Activated CD8-positive, alpha-beta memory T cell treated with anti-CD3 and anti-CD28 coated beads, Interleukin-2, amount 10 ng/mL, durations not matched to agents 7 days and 5 days (primary cell): ENCODE measurements around the gene MAST4. TPM values are rescaled to one million over a fixed set of nuclear protein-coding genes. Genes with fewer than 3 reads are reported as not detected.

Experiments used
- ATAC-seq: fragments of 150-1000 bp; cut with Tn5 transposase; one replicate; pipeline ENCODE4 v1.10.0; 2021; ENCODE audit warnings: moderate library complexity
- CTCF ChIA-PET: fragments of 350-600 bp; sonication (Branson Sonifier 250); formaldehyde crosslinking; loops from one replicate; lab custom pipeline; 2021; ENCODE audit warnings: antibody characterized with exemption; lab: Charles Lee
- DNase-seq: peaks from one replicate; pipeline ENCODE4 v3.0.0-alpha.2; 2020
- H3K27ac Mint-ChIP-seq: one replicate; pipeline ENCODE4 v1.8.0; 2021; ENCODE audit warnings: mild to moderate bottlenecking, mixed read lengths
- H3K27me3 Mint-ChIP-seq: one replicate; pipeline ENCODE4 v1.8.0; 2021; ENCODE audit warnings: mixed read lengths
- H3K36me3 Mint-ChIP-seq: one replicate; pipeline ENCODE4 v1.8.0; 2021; ENCODE audit warnings: mild to moderate bottlenecking, mixed read lengths
- H3K4me1 Mint-ChIP-seq: one replicate; pipeline ENCODE4 v1.8.0; 2021; ENCODE audit warnings: mixed read lengths
- H3K4me3 Mint-ChIP-seq: one replicate; pipeline ENCODE4 v1.8.0; 2021; ENCODE audit warnings: mild to moderate bottlenecking, moderate library complexity, mixed read lengths
- H3K9me3 Mint-ChIP-seq: one replicate; pipeline ENCODE4 v1.8.0; 2022; ENCODE audit warnings: low read depth, mixed read lengths
- total RNA-seq, 2 experiments: library from RNA; stranded (reverse); gene quantifications; one replicate each; pipeline ENCODE4 v1.2.3, GENCODE V29; 2021

MAST4 gene
- total RNA-seq, 2 experiments from 2014 or later: 21.6 to 25.2 TPM

DNA sequence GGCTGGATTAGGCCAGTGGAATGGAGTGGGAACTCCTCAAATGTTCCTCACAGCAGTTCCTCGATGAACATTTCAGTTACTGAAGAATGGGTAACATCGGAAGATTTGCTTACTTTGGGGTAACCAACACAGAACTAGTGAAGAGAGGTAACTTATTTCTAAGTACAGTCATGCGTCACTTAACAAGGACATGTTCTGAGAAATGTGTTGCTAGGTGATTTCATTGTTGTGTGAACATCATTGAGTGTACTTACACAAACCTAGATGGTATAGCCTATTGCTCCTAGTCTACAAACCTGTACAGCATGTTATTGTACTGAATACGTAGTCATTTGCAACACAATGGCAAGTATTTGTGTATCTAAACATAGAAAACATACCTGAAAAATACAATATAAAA is 228.3 kb downstream of the MAST4 start:
- CTCF ChIA-PET: interaction anchor here (0.9 to 1.4 kb wide), 3 partner anchors 9 to 50 kb away, joined by 3 to 5 read pairs (median 3); no protein-coding TSS in a partner anchor
- no peak for DNase-seq
- peak overlapping the region; percentile 56 for H3K27ac Mint-ChIP-seq
- H3K9me3 Mint-ChIP-seq: peaks cover 4% of the 10 kb centered on the region
- H3K36me3 Mint-ChIP-seq: peaks cover 20% of the 10 kb centered on the region
- H3K4me1 Mint-ChIP-seq: peaks cover 59% of the 10 kb centered on the region
- H3K27me3 Mint-ChIP-seq: peaks cover 3% of the 10 kb centered on the region
- ATAC-seq: no peak
- H3K4me3 Mint-ChIP-seq: no peak overlapping the region

DNA sequence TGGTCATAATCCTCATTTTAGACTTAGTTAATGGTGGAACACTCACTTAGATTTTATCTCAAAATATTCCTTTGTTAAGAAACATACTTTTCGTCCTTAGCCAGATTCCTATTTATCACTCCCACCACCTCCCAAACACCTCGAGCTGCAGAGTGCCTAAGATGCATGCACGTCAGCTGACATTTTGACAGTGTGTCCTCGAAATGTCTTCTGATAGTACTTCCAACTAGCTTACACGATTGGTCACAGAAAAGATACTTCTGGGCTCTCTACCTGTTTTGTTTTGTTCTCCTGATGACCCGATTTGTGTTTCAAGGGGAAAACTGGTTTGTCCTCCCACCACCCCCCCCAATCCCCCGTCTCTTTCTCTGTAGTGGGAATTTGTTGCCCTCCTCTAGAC is 230.1 kb downstream of the MAST4 start:
- H3K27ac Mint-ChIP-seq: no peak overlapping the region
- CTCF ChIA-PET: interaction anchor here (7.2 to 7.4 kb wide), 2 partner anchors 8 to 14 kb away, joined by 80 to 117 read pairs; no protein-coding TSS in a partner anchor
- peaks cover 22% of the 10 kb centered on the region for H3K36me3 Mint-ChIP-seq
- ATAC-seq (no peak), DNase-seq (no peak)
- peaks cover 3% of the 10 kb centered on the region for H3K27me3 Mint-ChIP-seq
- no peak overlapping the region for H3K4me3 Mint-ChIP-seq
- peaks cover 69% of the 10 kb centered on the region for H3K4me1 Mint-ChIP-seq
- peaks cover 4% of the 10 kb centered on the region for H3K9me3 Mint-ChIP-seq

DNA sequence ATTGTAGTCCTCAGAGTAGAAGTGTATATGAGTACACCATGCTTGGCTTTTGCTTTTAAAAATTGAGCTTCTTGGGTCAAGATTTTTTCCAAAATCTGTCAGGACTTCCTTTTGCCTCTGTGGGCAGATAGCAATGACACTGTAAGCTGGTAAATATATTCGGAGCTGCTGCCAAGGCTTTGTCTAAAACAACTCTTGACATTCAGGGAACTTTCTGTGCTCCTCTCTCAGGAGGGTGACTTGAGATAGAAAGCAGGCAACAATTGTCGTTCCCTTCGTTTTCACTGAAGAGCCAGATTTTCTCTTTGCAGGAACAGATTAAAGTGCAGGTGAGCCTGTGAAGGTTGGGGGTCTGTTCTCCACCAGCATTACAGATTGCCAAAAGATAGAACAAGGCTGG is 230.5 kb downstream of the MAST4 start:
- Mint-ChIP-seq H3K4me1 (peaks cover 67% of the 10 kb centered on the region), H3K9me3 (peaks cover 4% of the 10 kb centered on the region), H3K27me3 (peaks cover 3% of the 10 kb centered on the region), H3K4me3 (no peak overlapping the region), H3K36me3 (peaks cover 22% of the 10 kb centered on the region), H3K27ac (peak overlapping the region; percentile 26)
- ATAC-seq: no peak
- DNase-seq: no peak
- CTCF ChIA-PET: interaction anchor here (7.2 to 7.4 kb wide), 2 partner anchors 9 to 14 kb away, joined by 80 to 117 read pairs; no protein-coding TSS in a partner anchor

DNA sequence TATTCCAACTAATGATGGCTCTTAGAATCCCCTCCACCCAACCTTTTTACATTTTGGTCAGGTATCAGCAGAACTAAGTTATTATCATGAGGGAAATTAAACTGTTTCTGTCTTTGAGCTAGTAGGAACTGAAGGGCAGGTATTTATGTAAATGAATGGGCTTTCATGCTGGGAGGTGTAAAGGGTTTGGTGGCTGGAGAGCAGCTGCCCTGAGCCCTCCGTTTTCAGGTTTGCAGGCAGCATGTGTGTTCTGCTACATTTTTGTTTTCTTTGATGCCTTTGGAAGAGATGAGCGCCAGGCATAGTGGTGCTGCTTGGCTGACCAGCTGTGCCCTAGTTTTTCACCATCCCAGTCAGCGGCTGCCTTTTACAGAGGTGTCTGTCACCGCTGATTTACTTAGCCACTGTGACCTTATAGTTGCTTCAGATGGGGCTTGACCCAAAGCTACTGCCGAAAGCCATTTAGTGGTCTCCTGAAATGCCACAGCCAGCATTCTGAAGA is 231.9 kb downstream of the MAST4 start:
- peaks cover 3% of the 10 kb centered on the region for H3K27me3 Mint-ChIP-seq
- H3K36me3 Mint-ChIP-seq: peaks cover 18% of the 10 kb centered on the region
- H3K4me1 Mint-ChIP-seq: peaks cover 67% of the 10 kb centered on the region
- H3K9me3 Mint-ChIP-seq: peaks cover 4% of the 10 kb centered on the region
- H3K4me3 Mint-ChIP-seq: peak overlapping the region; percentile 97
- peak; percentile 2 for ATAC-seq
- CTCF ChIA-PET: interaction anchor here (0.9 to 7.4 kb wide), 10 partner anchors 10 to 522 kb away, joined by 3 to 117 read pairs (median 4); no protein-coding TSS in a partner anchor
- DNase-seq: no peak
- peak overlapping the region; percentile 92 for H3K27ac Mint-ChIP-seq

DNA sequence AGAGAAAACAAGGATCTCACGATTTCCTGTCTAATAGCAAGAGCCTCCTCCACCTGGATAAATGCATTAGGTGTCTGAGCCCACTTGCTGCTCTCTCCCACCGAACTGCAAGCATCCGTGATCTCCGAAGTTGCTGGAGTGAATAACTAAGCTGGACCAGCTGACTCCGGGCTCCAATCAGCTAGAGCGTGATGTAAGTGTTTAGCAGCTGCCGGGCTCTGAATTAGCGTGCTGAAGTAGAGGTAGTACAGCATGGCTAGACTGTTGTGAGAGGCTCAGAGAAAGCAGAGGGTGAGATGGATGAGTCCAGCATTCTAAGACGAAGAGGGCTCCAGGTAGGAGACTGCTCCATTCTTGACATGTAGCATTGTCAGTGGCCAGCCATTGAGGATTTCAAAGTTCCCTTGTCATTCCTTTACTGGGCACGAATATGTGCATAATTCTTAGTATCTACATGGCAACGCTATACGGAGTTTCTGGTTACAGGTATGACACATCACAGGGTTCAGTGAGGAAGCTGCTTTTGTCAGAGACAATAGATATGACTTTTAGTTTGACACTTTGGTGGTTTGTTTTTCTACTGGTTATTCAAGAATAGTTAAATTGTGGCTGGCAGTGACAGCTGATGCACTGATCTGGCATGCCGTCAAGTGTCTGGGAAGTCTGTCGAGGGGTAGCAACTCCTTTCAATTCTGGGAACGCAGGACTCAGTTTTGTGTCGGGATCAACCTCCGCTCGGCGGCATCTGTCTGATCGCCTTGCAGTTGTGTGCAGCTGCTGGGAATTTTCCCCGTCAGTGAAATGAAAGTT is 232.6 kb downstream of the MAST4 start:
- H3K36me3 Mint-ChIP-seq: peaks cover 13% of the 10 kb centered on the region

DNA sequence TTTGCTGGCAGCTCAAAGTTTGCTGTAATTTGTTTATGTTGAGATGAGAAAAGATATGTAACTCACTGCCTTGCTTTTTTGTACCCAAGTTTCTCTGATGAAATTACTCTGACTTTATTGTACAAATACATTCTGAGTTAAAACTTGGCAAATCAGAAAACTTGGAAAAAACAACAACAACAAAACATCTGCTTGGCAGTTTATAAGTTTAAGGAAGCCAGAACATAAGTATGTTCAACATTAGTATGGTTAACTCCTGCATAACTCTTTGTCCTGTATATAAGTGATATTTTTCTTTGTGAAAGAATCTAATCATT is 233.1 kb downstream of the MAST4 start:
- H3K36me3 Mint-ChIP-seq: peaks cover 13% of the 10 kb centered on the region
- H3K4me3 Mint-ChIP-seq: peak overlapping the region; percentile 97
- peaks cover 3% of the 10 kb centered on the region for H3K27me3 Mint-ChIP-seq
- ATAC-seq: no peak
- H3K4me1 Mint-ChIP-seq: peaks cover 59% of the 10 kb centered on the region
- peak overlapping the region; percentile 92 for H3K27ac Mint-ChIP-seq
- DNase-seq: no peak
- no peaks in the 10 kb centered on the region for H3K9me3 Mint-ChIP-seq
- CTCF ChIA-PET: interaction anchor here (0.7 to 7.4 kb wide), 5 partner anchors 11 to 381 kb away, joined by 3 to 117 read pairs (median 5); no protein-coding TSS in a partner anchor

More for the DNA sequence above, 232.6 kb downstream of the MAST4 start:
- Mint-ChIP-seq H3K4me1 (peaks cover 64% of the 10 kb centered on the region), H3K27me3 (peaks cover 3% of the 10 kb centered on the region), H3K4me3 (peak overlapping the region; percentile 97), H3K27ac (peak overlapping the region; percentile 92), H3K9me3 (peaks cover 1% of the 10 kb centered on the region)
- peak; percentile 94 for ATAC-seq
- CTCF ChIA-PET: interaction anchor here (0.7 to 7.4 kb wide), 10 partner anchors 11 to 392 kb away, joined by 3 to 117 read pairs (median 4); no protein-coding TSS in a partner anchor
- peak; percentile 91 for DNase-seq

DNA sequence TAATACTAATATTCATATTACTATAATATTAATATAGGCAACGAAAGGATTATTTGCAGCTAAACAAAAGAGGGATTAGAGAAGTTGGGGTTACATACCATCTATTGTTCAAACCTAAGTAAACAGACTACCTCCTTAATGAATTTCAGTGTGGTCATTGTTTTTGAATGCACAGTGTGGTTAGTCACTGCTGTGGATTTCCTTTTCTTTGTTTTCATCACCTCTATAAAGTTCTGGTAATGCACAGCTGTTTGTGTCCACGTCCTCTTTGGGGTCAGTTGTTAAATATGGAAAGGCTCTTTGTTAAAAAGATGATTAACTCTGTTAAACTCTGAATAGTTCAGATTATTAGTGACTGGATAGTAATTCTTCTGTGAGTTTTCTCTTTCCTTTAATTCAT is 233.6 kb downstream of the MAST4 start:
- H3K27ac Mint-ChIP-seq: peak overlapping the region; percentile 84
- ATAC-seq (no peak), DNase-seq (no peak)
- H3K9me3 Mint-ChIP-seq: no peaks in the 10 kb centered on the region
- H3K4me3 Mint-ChIP-seq: peak overlapping the region; percentile 80
- peaks cover 56% of the 10 kb centered on the region for H3K4me1 Mint-ChIP-seq
- peaks cover 12% of the 10 kb centered on the region for H3K36me3 Mint-ChIP-seq
- peaks cover 3% of the 10 kb centered on the region for H3K27me3 Mint-ChIP-seq
- CTCF ChIA-PET: interaction anchor here (1.0 to 7.4 kb wide), 3 partner anchors 11 to 524 kb away, joined by 3 to 117 read pairs (median 80); no protein-coding TSS in a partner anchor

DNA sequence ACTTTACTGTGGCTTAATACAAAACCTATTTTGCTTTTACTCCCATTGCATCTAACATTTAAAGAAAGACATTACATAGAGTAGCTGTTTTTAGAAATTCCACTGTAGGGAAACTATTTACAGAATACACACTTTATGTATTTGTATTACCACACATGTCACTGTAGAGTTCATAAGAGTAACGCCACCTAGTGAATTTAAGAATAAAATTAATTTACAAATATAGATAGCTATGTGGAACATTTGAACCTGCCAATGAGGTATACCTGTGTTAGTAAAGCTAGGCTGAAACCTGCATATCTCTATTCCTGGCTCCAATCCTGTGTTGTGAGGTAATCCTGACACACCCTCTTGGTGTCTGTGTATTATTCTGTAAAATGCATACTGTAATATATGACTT is 234.4 kb downstream of the MAST4 start:
- CTCF ChIA-PET: interaction anchor here (0.7 to 7.4 kb wide), 6 partner anchors 10 to 524 kb away, joined by 3 to 117 read pairs (median 4); no protein-coding TSS in a partner anchor
- Mint-ChIP-seq H3K9me3 (no peaks in the 10 kb centered on the region), H3K36me3 (peaks cover 9% of the 10 kb centered on the region), H3K4me3 (peak overlapping the region; percentile 80), H3K27ac (peak overlapping the region; percentile 74), H3K27me3 (peaks cover 3% of the 10 kb centered on the region), H3K4me1 (peaks cover 53% of the 10 kb centered on the region)
- no peak for DNase-seq
- ATAC-seq: no peak

DNA sequence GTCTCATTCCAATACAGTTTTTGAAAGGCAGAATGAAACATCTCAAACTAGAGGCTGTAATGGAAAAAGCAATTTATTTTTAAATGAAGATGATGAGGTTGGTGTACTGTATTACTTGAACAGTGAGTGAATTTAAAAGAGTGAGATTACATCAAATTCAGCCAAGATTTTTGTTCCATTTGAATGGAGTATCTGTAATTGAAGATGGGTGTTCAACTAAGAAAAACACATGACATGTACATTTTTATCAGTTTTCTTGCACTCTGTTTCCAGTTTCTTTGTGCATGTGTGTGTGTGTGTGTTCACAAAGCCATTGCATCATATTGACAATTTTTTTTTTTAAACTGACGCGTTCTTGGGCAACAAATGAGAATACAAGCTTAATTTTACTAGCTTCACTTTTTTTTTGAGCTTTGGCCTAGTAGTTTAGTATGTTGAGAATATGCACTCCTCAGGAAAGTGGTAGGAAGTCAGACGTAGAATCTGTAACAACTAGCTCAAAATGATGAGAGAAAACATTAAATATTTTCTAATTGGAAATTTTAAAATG is 243.5 kb downstream of the MAST4 start:
- CTCF ChIA-PET: interaction anchor here (1.1 to 9.1 kb wide), 6 partner anchors 10 to 43 kb away, joined by 3 to 117 read pairs (median 5); no protein-coding TSS in a partner anchor
- Mint-ChIP-seq H3K4me3 (no peak overlapping the region), H3K4me1 (peaks cover 66% of the 10 kb centered on the region), H3K9me3 (peaks cover 2% of the 10 kb centered on the region), H3K27me3 (no peaks in the 10 kb centered on the region), H3K36me3 (peaks cover 30% of the 10 kb centered on the region), H3K27ac (peak overlapping the region; percentile 84)
- DNase-seq (no peak), ATAC-seq (no peak)

DNA sequence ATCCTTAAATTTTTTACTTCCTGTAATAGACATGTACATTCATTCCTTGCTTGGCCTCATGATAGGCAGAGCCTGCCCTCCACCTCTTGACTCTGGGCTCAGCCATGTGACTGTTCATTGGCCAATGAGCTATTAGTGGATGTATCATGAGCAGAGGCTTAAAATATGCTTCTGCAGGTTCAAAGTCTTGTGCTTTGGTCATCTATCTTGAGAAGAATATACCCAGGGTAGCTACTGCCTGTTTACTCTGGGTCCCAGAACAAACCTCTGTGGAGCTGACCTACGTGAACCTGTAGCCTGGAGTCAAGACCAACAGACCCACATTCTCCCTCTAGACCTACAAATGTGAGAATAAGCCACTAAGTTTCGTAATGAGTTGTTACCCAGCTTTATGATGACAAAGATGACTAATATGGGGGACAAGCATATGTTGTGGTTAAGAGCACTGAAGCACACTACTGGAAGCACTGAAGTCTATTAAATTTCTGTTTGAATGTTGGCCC is 244.4 kb downstream of the MAST4 start:
- Mint-ChIP-seq H3K27ac (peak overlapping the region; percentile 97), H3K27me3 (no peaks in the 10 kb centered on the region), H3K4me3 (peak overlapping the region; percentile 38), H3K9me3 (peaks cover 3% of the 10 kb centered on the region), H3K36me3 (peaks cover 34% of the 10 kb centered on the region), H3K4me1 (peaks cover 67% of the 10 kb centered on the region)
- CTCF ChIA-PET: interaction anchor here (0.9 to 9.1 kb wide), 7 partner anchors 11 to 367 kb away, joined by 3 to 117 read pairs (median 4); no protein-coding TSS in a partner anchor
- DNase-seq (peak; percentile 85), ATAC-seq (peak; percentile 86)

DNA sequence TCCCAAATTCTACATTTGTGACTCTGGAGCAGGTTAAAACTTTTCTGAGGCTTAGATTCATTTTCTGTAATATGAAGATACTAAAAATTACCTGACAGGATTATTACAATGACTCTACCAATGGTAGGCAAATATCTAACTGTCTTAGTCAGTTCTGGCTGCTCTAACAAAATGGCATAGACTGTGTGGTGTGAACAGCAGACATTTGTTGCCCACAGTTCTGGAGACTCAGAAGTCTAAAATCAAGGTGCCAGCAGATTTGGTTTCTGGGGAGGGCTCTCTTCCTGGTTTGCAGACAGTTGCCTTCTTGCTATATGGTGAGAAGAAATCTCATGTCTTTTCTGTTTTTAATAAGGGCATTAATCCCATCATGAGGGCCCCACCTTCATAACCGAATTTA is 245.1 kb downstream of the MAST4 start:
- peaks cover 3% of the 10 kb centered on the region for H3K9me3 Mint-ChIP-seq
- H3K4me1 Mint-ChIP-seq: peaks cover 67% of the 10 kb centered on the region
- peak overlapping the region; percentile 38 for H3K4me3 Mint-ChIP-seq
- no peaks in the 10 kb centered on the region for H3K27me3 Mint-ChIP-seq
- peak; percentile 24 for ATAC-seq
- CTCF ChIA-PET: interaction anchor here (1.4 to 9.1 kb wide), 5 partner anchors 12 to 42 kb away, joined by 3 to 117 read pairs (median 6); no protein-coding TSS in a partner anchor
- peak; percentile 55 for DNase-seq
- peaks cover 35% of the 10 kb centered on the region for H3K36me3 Mint-ChIP-seq
- peak overlapping the region; percentile 97 for H3K27ac Mint-ChIP-seq

DNA sequence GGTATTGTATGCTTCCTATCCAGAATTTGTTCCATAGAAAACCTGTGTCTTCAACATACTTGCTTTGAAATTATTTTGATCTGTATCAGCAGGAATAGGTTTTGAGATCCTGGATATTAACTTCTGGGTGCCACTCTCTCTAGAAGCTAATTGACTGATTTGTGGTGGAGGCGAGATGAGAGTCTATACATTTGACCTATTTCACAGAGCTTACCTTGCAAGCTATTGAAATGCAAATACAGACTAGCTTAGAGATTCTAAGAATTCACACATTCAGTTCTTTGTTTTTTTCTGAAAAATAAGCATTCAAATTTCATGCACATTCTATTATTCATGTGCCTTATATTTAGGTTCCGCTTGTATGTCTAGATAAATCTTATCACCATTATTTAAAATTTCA is 246.3 kb downstream of the MAST4 start:
- DNase-seq (no peak), ATAC-seq (no peak)
- H3K4me3 Mint-ChIP-seq: peak overlapping the region; percentile 15
- CTCF ChIA-PET: interaction anchor here (0.9 to 9.1 kb wide), 5 partner anchors 13 to 365 kb away, joined by 3 to 117 read pairs (median 3); no protein-coding TSS in a partner anchor
- H3K4me1 Mint-ChIP-seq: peaks cover 66% of the 10 kb centered on the region
- H3K27me3 Mint-ChIP-seq: peaks cover 5% of the 10 kb centered on the region
- H3K9me3 Mint-ChIP-seq: peaks cover 3% of the 10 kb centered on the region
- H3K27ac Mint-ChIP-seq: peak overlapping the region; percentile 97
- H3K36me3 Mint-ChIP-seq: peaks cover 36% of the 10 kb centered on the region
